Keratinocyte (primary cell): Measurements from ENCODE around the gene ZBTB4. TPM values are rescaled to one million over a fixed set of nuclear protein-coding genes. Genes with fewer than 3 reads are reported as not detected.

Experiments
- DNase-seq: peaks from one replicate; pipeline ENCODE4 v3.0.0-alpha.2; 2011; ENCODE audit warnings: low read depth, missing footprints, low spot score
- FAIRE-seq: peaks from 2 replicates; lab custom pipeline; 2011; peaks lifted over from hg19 to GRCh38; lab: Jason Lieb, UNC
- H2AFZ ChIP-seq: 2 replicates; pipeline ENCODE4 v1.6.0; 2012; ENCODE audit warnings: low read length, control low read depth, inconsistent platforms; ENCODE audit not compliant: control insufficient read depth
- H3K27ac ChIP-seq: 2 replicates; pipeline ENCODE4 v1.5.1; 2011; ENCODE audit warnings: low read length; ENCODE audit not compliant: control insufficient read depth, insufficient read depth
- H3K27me3 ChIP-seq: 3 replicates; pipeline ENCODE4 v1.6.0; 2011; ENCODE audit warnings: low read length; ENCODE audit not compliant: control insufficient read depth, insufficient read depth; ENCODE audit errors: extremely low read depth
- H3K36me3 ChIP-seq, 2 experiments: 2 replicates in 1 of 2; 3 replicates in 1 of 2; pipeline ENCODE4 v1.5.1; 2011; ENCODE audit warnings: low read length in 2 of 2, mild to moderate bottlenecking in 1 of 2; ENCODE audit not compliant: control insufficient read depth in 2 of 2, insufficient read depth in 2 of 2; ENCODE audit errors: extremely low read depth in 1 of 2
- H3K4me1 ChIP-seq: 3 replicates; pipeline ENCODE4 v1.5.1; 2011; ENCODE audit warnings: low read length; ENCODE audit not compliant: control insufficient read depth, insufficient read depth; ENCODE audit errors: extremely low read depth
- H3K4me2 ChIP-seq: 3 replicates; pipeline ENCODE4 v1.6.0; 2011; ENCODE audit warnings: low read depth, low read length; ENCODE audit not compliant: control insufficient read depth, insufficient read depth; ENCODE audit errors: extremely low read depth
- H3K4me3 ChIP-seq, 3 experiments: fragments of 200-600 bp in 1 of 3; sonication (generic) in 1 of 3; 2 replicates in 2 of 3; 3 replicates in 1 of 3; pipeline ENCODE4 v1.5.1; 2011 to 2016; ENCODE audit warnings: low read length in 3 of 3, mild to moderate bottlenecking in 3 of 3, control low read depth in 2 of 3, inconsistent platforms in 1 of 3, low read depth in 1 of 3, mixed read lengths in 1 of 3, mixed run types in 1 of 3, moderate library complexity in 1 of 3; ENCODE audit not compliant: control insufficient read depth in 2 of 3, insufficient read depth in 2 of 3; ENCODE audit errors: extremely low read depth in 1 of 3
- H3K79me2 ChIP-seq: 2 replicates; pipeline ENCODE4 v1.6.0; 2012; ENCODE audit warnings: low read length; ENCODE audit not compliant: control insufficient read depth, insufficient read depth
- H3K9ac ChIP-seq: 3 replicates; pipeline ENCODE4 v1.6.0; 2011; ENCODE audit warnings: low read length; ENCODE audit not compliant: control insufficient read depth, insufficient read depth; ENCODE audit errors: extremely low read depth
- H3K9me1 ChIP-seq: 3 replicates; pipeline ENCODE4 v1.6.0; 2011; ENCODE audit warnings: low read length; ENCODE audit not compliant: control insufficient read depth, insufficient read depth; ENCODE audit errors: extremely low read depth
- H3K9me3 ChIP-seq: 2 replicates; pipeline ENCODE4 v1.5.1; 2012; ENCODE audit warnings: low read depth, low read length; ENCODE audit not compliant: control insufficient read depth
- H4K20me1 ChIP-seq: 3 replicates; pipeline ENCODE4 v1.6.0; 2011; ENCODE audit warnings: low read length; ENCODE audit not compliant: control insufficient read depth, insufficient read depth; ENCODE audit errors: extremely low read depth
- CTCF ChIP-seq, 3 experiments: IDR thresholded peaks in 1 of 3; conservative IDR thresholded peaks in 1 of 3; optimal IDR thresholded peaks in 1 of 3; 2 replicates in 2 of 3; 3 replicates in 1 of 3; pipeline versions ENCODE3 to v1.5.1; 2011; ENCODE audit warnings: low read length in 3 of 3, mild to moderate bottlenecking in 3 of 3, moderate library complexity in 2 of 3, control low read depth in 1 of 3, inconsistent platforms in 1 of 3; ENCODE audit not compliant: insufficient read depth in 2 of 3; ENCODE audit errors: extremely low read depth in 1 of 3
- EZH2 ChIP-seq: IDR thresholded peaks from one replicate; pipeline ENCODE4 v1.6.1; 2012; ENCODE audit warnings: inconsistent platforms, mild to moderate bottlenecking, low read length, moderate library complexity
- dilution Hi-C: fragments of 300-500 bp; cut with MboI; formaldehyde crosslinking; loops from one replicate; pipeline ENCODE4 v1.7.0; 2020; ENCODE audit warnings: low sequenced_read_pairs; ENCODE audit not compliant: extremely low pct_ligation_motif_present
- polyA plus RNA-seq, 5 experiments: library from polyadenylated mRNA; depleted of rRNA in 3 of 5; stranded (reverse) in 3 of 5; stranded (forward) in 1 of 5; unstranded in 1 of 5; fragments of >200 nt; gene quantifications; 1 replicate in 1 of 5; 2 replicates in 3 of 5; 3 replicates in 1 of 5; pipeline versions ENCODE4 v1.2.1 to v1.2.3, GENCODE V29; 2011 to 2012; ENCODE audit warnings: missing spikeins in 2 of 5, low read depth in 1 of 5, low replicate concordance in 1 of 5

Gene ZBTB4
- polyA plus RNA-seq, 1 donor (not counting 4 experiments of a cell fraction or from before 2014, with no cell fraction given) = 20.9 TPM

- H3K9ac ChIP-seq = no peak overlapping the region
- peaks cover 4% of the 10 kb centered on the region for H3K9me1 ChIP-seq
- no peak overlapping the region for H3K4me2 ChIP-seq
- H4K20me1 ChIP-seq = peaks cover 37% of the 10 kb centered on the region
- H2AFZ ChIP-seq = no peak overlapping the region
- peaks cover 21% of the 10 kb centered on the region for H3K4me1 ChIP-seq
- H3K4me3 ChIP-seq = no peak overlapping the region
- H3K27ac ChIP-seq = no peak overlapping the region
- dilution Hi-C loops = no loop called here
- TF ChIP-seq EZH2 = no peak
- TF ChIP-seq CTCF (optimal IDR thresholded peaks at IDR 0.05 in 1 of 3, IDR thresholded peaks at IDR 0.05 in 1 of 3, conservative IDR thresholded peaks at IDR 0.05 in 1 of 3; ENCODE audit: extremely low read depth in 1 of 3, insufficient read depth in 2 of 3, low read length in 3 of 3) = no peak
- peaks cover 98% of the 10 kb centered on the region for H3K79me2 ChIP-seq
- no peaks in the 10 kb centered on the region for H3K27me3 ChIP-seq
- H3K36me3 ChIP-seq = peaks cover 9 to 11% of the 10 kb centered on the region in 2 experiments
- DNase-seq (no peak), FAIRE-seq (no peak)
- no peaks in the 10 kb centered on the region for H3K9me3 ChIP-seq
Measured at GRCh38 chr17:7490144-7490543, 10.7 kb upstream of the ZBTB4 start.

- peaks cover 3% of the 10 kb centered on the region in 2 experiments for H3K36me3 ChIP-seq
- peak overlapping the region; percentile 98 for H3K9ac ChIP-seq
- H3K4me2 ChIP-seq = peak overlapping the region; percentile 100
- H4K20me1 ChIP-seq = peaks cover 24% of the 10 kb centered on the region
- H3K4me1 ChIP-seq = peaks cover 25% of the 10 kb centered on the region
- H3K79me2 ChIP-seq = peaks cover 64% of the 10 kb centered on the region
- no peaks in the 10 kb centered on the region for H3K27me3 ChIP-seq
- no peaks in the 10 kb centered on the region for H3K9me1 ChIP-seq
- TF ChIP-seq EZH2 (no peak), CTCF (optimal IDR thresholded peaks at IDR 0.05 in 1 of 3, IDR thresholded peaks at IDR 0.05 in 1 of 3, conservative IDR thresholded peaks at IDR 0.05 in 1 of 3; ENCODE audit: extremely low read depth in 1 of 3, insufficient read depth in 2 of 3, low read length in 3 of 3) (no peak)
- DNase-seq = no peak
- H2AFZ ChIP-seq = no peak overlapping the region
- dilution Hi-C loops = no loop called here
- H3K27ac ChIP-seq = peak overlapping the region; percentile 4
- no peak for FAIRE-seq
- peak overlapping the region; percentile 76 to 83 (median 77) for H3K4me3 ChIP-seq
- no peaks in the 10 kb centered on the region for H3K9me3 ChIP-seq
Measured at GRCh38 chr17:7486181-7486580, 6.8 kb upstream of the ZBTB4 start.
